ENCODE data around the gene AKAP13. TPM values are rescaled to one million over a fixed set of nuclear protein-coding genes. Genes with fewer than 3 reads are reported as not detected.
A peak's percentile ranks its signal among the peaks of the same experiment; 100 is the strongest.

Gene AKAP13
- total RNA-seq, 2 donors from 2014 or later = 228 to 273 TPM

- DNase-seq (ENCODE audit: low spot score) = no peak
Measured at GRCh38 chr15:85576392-85576791, 196.0 kb downstream of the AKAP13 start.

GRCh38 chr15:85578941-85579701, 198.7 kb downstream of the AKAP13 start:
- Histone ChIP-seq H3K4me3 (peak overlapping the region; percentile 62), H3K9me3 (no peaks in the 10 kb centered on the region), H3K27ac (peak overlapping the region; percentile 78 to 89), H3K36me3 (no peaks in the 10 kb centered on the region), H3K4me1 (ENCODE audit: control insufficient read depth in 1 of 2, low read depth in 2 of 2) (peaks cover 17 to 82% of the 10 kb centered on the region in 2 donors), H3K27me3 (replicated peaks; ENCODE audit: insufficient read depth) (no peaks in the 10 kb centered on the region)
- no peak for TF ChIP-seq CTCF (IDR thresholded peaks at IDR 0.05)
- ATAC-seq (ENCODE audit: insufficient number of reproducible peaks, low FRiP score, low read depth) (peak; percentile 31), DNase-seq (ENCODE audit: low spot score) (no peak)

More at GRCh38 chr15:85576392-85576791, 196.0 kb downstream of the AKAP13 start:
- Histone ChIP-seq H3K36me3 (no peaks in the 10 kb centered on the region), H3K27me3 (replicated peaks; ENCODE audit: insufficient read depth) (no peaks in the 10 kb centered on the region), H3K27ac (peak overlapping the region; percentile 20 to 65), H3K4me3 (peak overlapping the region; percentile 5), H3K9me3 (no peaks in the 10 kb centered on the region), H3K4me1 (ENCODE audit: control insufficient read depth in 1 of 2, low read depth in 2 of 2) (peaks cover 13 to 54% of the 10 kb centered on the region in 2 donors)
- no peak for TF ChIP-seq CTCF (IDR thresholded peaks at IDR 0.05)
- ATAC-seq (ENCODE audit: insufficient number of reproducible peaks, low FRiP score, low read depth) = no peak

- Histone ChIP-seq H3K4me1 (ENCODE audit: control insufficient read depth in 1 of 2, low read depth in 2 of 2) (peaks cover 22 to 89% of the 10 kb centered on the region in 2 donors), H3K9me3 (no peaks in the 10 kb centered on the region), H3K36me3 (no peaks in the 10 kb centered on the region), H3K27ac (peak overlapping the region; percentile 78 to 89), H3K4me3 (peak overlapping the region; percentile 62), H3K27me3 (replicated peaks; ENCODE audit: insufficient read depth) (no peaks in the 10 kb centered on the region)
- DNase-seq (ENCODE audit: low spot score) (no peak), ATAC-seq (ENCODE audit: insufficient number of reproducible peaks, low FRiP score, low read depth) (no peak)
- TF ChIP-seq CTCF (IDR thresholded peaks at IDR 0.05) = no peak
Measured at GRCh38 chr15:85579957-85580694, 199.7 kb downstream of the AKAP13 start.

- Histone ChIP-seq H3K27me3 (replicated peaks; ENCODE audit: insufficient read depth) (no peaks in the 10 kb centered on the region), H3K4me1 (ENCODE audit: control insufficient read depth in 1 of 2, low read depth in 2 of 2) (peaks cover 22 to 82% of the 10 kb centered on the region in 2 donors), H3K27ac (peak overlapping the region; percentile 78 to 89), H3K9me3 (no peaks in the 10 kb centered on the region), H3K36me3 (no peaks in the 10 kb centered on the region), H3K4me3 (peak overlapping the region; percentile 22)
- no peak for DNase-seq (ENCODE audit: low spot score)
- no peak for ATAC-seq (ENCODE audit: insufficient number of reproducible peaks, low FRiP score, low read depth)
- no peak for TF ChIP-seq CTCF (IDR thresholded peaks at IDR 0.05)
Measured at GRCh38 chr15:85580879-85581278, 200.5 kb downstream of the AKAP13 start.

- Histone ChIP-seq H3K4me1 (ENCODE audit: control insufficient read depth in 1 of 2, low read depth in 2 of 2) (peaks cover 20 to 77% of the 10 kb centered on the region in 2 donors), H3K36me3 (no peaks in the 10 kb centered on the region), H3K4me3 (peak overlapping the region; percentile 68), H3K9me3 (no peaks in the 10 kb centered on the region), H3K27me3 (replicated peaks; ENCODE audit: insufficient read depth) (no peaks in the 10 kb centered on the region), H3K27ac (peak overlapping the region; percentile 78 to 89)
- TF ChIP-seq CTCF (IDR thresholded peaks at IDR 0.05) = no peak
- no peak for DNase-seq (ENCODE audit: low spot score)
- no peak for ATAC-seq (ENCODE audit: insufficient number of reproducible peaks, low FRiP score, low read depth)
Measured at GRCh38 chr15:85581495-85581894, 201.1 kb downstream of the AKAP13 start.

Measured in thoracic aorta (tissue), 2 donors.